ENCODE data around the gene HNRNPLL.
"Not testable (repeated sequence)": the region's sequence is repeated elsewhere in the genome, so short reads cannot be mapped to it uniquely, and the experiment has no call there.

- TF ChIP-seq CTCF (IDR thresholded peaks at IDR 0.05; ENCODE audit: low read depth, low read length); POLR2A (IDR thresholded peaks at IDR 0.05; ENCODE audit: extremely low read depth, insufficient read length); MYC (IDR thresholded peaks at IDR 0.05; ENCODE audit: low read depth, low read length): not testable (repeated sequence)
These were observed 65.4 kb downstream of the HNRNPLL start for GRCh38 chr2:38537296-38537695.

Measured in NB4 (cell line).